MM.1S (cell line): ENCODE data around the gene SCN3B.
A peak's percentile ranks its signal among the peaks of the same experiment; 100 is the strongest.

ENCODE experiments used
- DNase-seq: peaks from one replicate; pipeline ENCODE4 v3.0.0-alpha.2; 2015
- H2AFZ ChIP-seq: fragments of 300-600 bp; sonication (generic); 2 replicates; pipeline ENCODE4 v1.6.0; 2016; ENCODE audit warnings: antibody characterized with exemption, low read length
- H3F3A ChIP-seq: fragments of 300-600 bp; sonication (generic); 2 replicates; pipeline ENCODE4 v1.6.1; 2016; ENCODE audit warnings: mild to moderate bottlenecking, antibody characterized with exemption, low read length, moderate library complexity, mixed read lengths; ENCODE audit not compliant: insufficient read depth
- H3K27ac ChIP-seq: fragments of 300-600 bp; sonication (generic); 2 replicates; pipeline ENCODE4 v1.5.1; 2016; ENCODE audit warnings: mild to moderate bottlenecking, low read length
- H3K27me3 ChIP-seq: fragments of 300-600 bp; sonication (generic); replicated peaks from 2 replicates; pipeline ENCODE4 v1.6.0; 2016; ENCODE audit warnings: low read length; ENCODE audit not compliant: insufficient read depth
- H3K36me3 ChIP-seq: fragments of 300-600 bp; sonication (generic); replicated peaks from 2 replicates; pipeline ENCODE4 v1.6.1; 2016; ENCODE audit warnings: mild to moderate bottlenecking, low read length, mixed read lengths; ENCODE audit not compliant: insufficient read depth
- H3K4me1 ChIP-seq: fragments of 300-600 bp; sonication (generic); 2 replicates; pipeline ENCODE4 v1.6.1; 2016; ENCODE audit warnings: low read length, mixed read lengths
- H3K4me2 ChIP-seq: fragments of 300-600 bp; sonication (generic); 2 replicates; pipeline ENCODE4 v1.6.0; 2016; ENCODE audit warnings: low read depth, low read length
- H3K4me3 ChIP-seq: fragments of 300-600 bp; sonication (generic); 2 replicates; pipeline ENCODE4 v1.5.1; 2016; ENCODE audit warnings: low read length, mixed read lengths
- H3K79me2 ChIP-seq: fragments of 300-600 bp; sonication (generic); 2 replicates; pipeline ENCODE4 v1.6.1; 2016; ENCODE audit warnings: mixed run types, low read length, mixed read lengths
- H3K9ac ChIP-seq: fragments of 300-600 bp; sonication (generic); 2 replicates; pipeline ENCODE4 v1.6.1; 2016; ENCODE audit warnings: low read length, mixed read lengths
- H3K9me2 ChIP-seq: fragments of 300-600 bp; sonication (generic); replicated peaks from 2 replicates; pipeline ENCODE4 v1.6.1; 2016; ENCODE audit warnings: mild to moderate bottlenecking, low read length, mixed read lengths; ENCODE audit not compliant: insufficient read depth
- H3K9me3 ChIP-seq: fragments of 300-600 bp; sonication (generic); replicated peaks from 2 replicates; pipeline ENCODE4 v1.6.1; 2016; ENCODE audit warnings: mild to moderate bottlenecking, low read length, mixed read lengths; ENCODE audit not compliant: insufficient read depth
- H4K20me1 ChIP-seq: fragments of 300-600 bp; sonication (generic); 2 replicates; pipeline ENCODE4 v1.6.1; 2016; ENCODE audit warnings: mild to moderate bottlenecking, low read length, moderate library complexity, mixed read lengths; ENCODE audit not compliant: insufficient read depth
- EZH2 ChIP-seq: fragments of 300-600 bp; sonication (generic); optimal IDR thresholded peaks from 2 replicates; pipeline ENCODE3; 2017; ENCODE audit warnings: low read depth, mild to moderate bottlenecking, antibody characterized with exemption, low read length, mixed read lengths
- EZH2phosphoT487 ChIP-seq: fragments of 300-600 bp; sonication (generic); IDR thresholded peaks from 2 replicates; pipeline ENCODE4 v1.6.1; 2018; ENCODE audit warnings: antibody characterized with exemption, low read length
- TF ChIP-seq, protein P1 (sequence below): fragments of 300-600 bp; sonication (generic); IDR thresholded peaks from 2 replicates; pipeline ENCODE4 v1.5.1; 2016; ENCODE audit warnings: antibody characterized with exemption, low read length, mixed read lengths

SCN3B gene

DNA sequence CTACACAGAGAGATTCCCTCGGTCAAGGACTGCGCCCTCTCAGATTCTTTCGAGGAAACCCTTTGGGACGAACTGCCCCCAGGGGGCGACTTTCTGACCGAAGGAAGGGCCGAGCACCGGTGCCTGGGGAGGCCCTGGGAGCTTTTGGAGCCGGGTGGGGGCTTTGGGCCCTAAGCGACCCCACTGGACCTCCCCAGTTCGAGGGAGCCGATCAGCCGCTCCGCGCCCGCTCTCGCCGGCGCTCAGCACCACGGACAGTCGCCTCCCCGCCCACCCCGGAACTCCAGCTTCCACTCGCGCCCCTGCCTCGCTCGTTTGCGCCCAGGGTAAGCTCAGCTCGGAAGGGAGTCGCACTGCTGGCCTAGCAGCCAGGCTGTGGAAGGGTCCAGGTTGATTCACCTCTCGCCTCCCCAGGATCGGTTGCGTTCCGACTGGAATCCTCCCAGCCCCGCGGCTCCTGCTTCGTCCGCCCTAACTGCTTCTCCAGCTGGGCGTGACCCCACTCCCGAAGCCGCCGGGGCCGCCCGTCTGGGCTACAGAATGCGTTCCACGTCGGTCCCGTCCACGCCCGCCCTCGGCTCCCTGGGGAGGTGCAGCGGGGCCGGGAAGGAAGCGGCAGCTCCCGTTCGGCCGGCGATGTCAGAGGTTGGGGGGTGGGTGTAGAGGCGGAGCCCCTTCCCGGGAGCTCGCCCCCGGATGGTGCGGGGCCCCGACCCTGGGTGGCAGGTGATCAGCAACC, 428 bp downstream of the SCN3B start:
- Histone ChIP-seq H4K20me1 (no peaks in the 10 kb centered on the region), H3K27ac (no peak overlapping the region), H3K4me1 (no peaks in the 10 kb centered on the region), H3K4me3 (peak overlapping the region; percentile 72), H3F3A (no peaks in the 10 kb centered on the region), H3K9ac (no peak overlapping the region), H3K9me2 (no peaks in the 10 kb centered on the region), H2AFZ (peak overlapping the region; percentile 79), H3K4me2 (peak overlapping the region; percentile 90), H3K79me2 (no peaks in the 10 kb centered on the region), H3K9me3 (no peaks in the 10 kb centered on the region), H3K36me3 (no peaks in the 10 kb centered on the region), H3K27me3 (peaks cover 17% of the 10 kb centered on the region; the same call in 1 of the 2 replicates)
- TF ChIP-seq EZH2phosphoT487 (no peak), EZH2 (no peak)
- TF ChIP-seq, protein P1, sequence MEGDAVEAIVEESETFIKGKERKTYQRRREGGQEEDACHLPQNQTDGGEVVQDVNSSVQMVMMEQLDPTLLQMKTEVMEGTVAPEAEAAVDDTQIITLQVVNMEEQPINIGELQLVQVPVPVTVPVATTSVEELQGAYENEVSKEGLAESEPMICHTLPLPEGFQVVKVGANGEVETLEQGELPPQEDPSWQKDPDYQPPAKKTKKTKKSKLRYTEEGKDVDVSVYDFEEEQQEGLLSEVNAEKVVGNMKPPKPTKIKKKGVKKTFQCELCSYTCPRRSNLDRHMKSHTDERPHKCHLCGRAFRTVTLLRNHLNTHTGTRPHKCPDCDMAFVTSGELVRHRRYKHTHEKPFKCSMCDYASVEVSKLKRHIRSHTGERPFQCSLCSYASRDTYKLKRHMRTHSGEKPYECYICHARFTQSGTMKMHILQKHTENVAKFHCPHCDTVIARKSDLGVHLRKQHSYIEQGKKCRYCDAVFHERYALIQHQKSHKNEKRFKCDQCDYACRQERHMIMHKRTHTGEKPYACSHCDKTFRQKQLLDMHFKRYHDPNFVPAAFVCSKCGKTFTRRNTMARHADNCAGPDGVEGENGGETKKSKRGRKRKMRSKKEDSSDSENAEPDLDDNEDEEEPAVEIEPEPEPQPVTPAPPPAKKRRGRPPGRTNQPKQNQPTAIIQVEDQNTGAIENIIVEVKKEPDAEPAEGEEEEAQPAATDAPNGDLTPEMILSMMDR, result peak; percentile 17; the same call in 1 of the 2 replicates
- peak; percentile 31 for DNase-seq

DNA sequence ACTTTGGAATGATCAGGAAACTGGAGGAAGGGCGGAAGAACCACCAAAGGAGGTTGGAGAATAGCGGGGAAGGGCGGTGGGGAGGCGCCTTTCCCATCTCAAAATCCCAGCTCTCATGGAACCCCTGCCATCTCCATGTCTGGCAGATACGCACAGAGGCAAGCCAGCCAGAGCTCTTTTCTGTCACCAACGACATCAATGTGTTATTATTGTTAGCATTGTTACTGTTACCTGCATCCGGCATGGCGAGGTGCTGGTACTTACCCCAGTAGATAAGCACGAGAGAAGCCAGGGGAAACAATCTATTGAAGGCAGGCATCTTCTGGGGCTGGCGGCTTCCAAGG, 969 bp downstream of the SCN3B start:
- no peak overlapping the region for H3K27ac ChIP-seq

DNA sequence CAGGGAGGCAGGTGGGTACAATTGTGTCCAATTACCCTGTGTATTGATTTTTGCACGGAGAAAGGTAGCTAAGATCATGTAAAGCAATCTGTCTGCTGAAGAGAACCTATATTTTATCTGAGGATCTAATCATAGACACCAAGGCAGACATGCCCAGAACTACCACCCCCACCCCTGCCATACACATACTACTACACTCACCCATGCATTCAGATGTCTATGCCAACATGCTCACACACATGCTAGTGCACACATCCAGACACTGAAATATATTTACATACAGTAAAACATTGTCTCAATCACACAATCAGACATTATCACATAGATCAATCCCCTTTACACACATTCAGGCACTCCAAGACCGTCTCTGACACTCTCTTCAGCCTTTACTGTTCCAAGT, 1.8 kb downstream of the SCN3B start:
- peaks cover 17% of the 10 kb centered on the region; the same call in 1 of the 2 replicates for H3K27me3 ChIP-seq
- TF ChIP-seq, protein P1, result no peak
- no peak for TF ChIP-seq EZH2phosphoT487
- no peak for TF ChIP-seq EZH2
- H3K36me3 ChIP-seq, result no peaks in the 10 kb centered on the region
- H3K9ac ChIP-seq, result no peak overlapping the region
- H2AFZ ChIP-seq, result no peak overlapping the region
- H3K9me2 ChIP-seq, result no peaks in the 10 kb centered on the region
- H3K4me3 ChIP-seq, result no peak overlapping the region
- H3K4me2 ChIP-seq, result no peak overlapping the region
- no peaks in the 10 kb centered on the region for H3F3A ChIP-seq
- H3K4me1 ChIP-seq, result no peaks in the 10 kb centered on the region
- no peak overlapping the region for H3K27ac ChIP-seq
- no peak for DNase-seq
- H3K79me2 ChIP-seq, result no peaks in the 10 kb centered on the region
- no peaks in the 10 kb centered on the region for H3K9me3 ChIP-seq
- H4K20me1 ChIP-seq, result no peaks in the 10 kb centered on the region

More for the DNA sequence above, 969 bp downstream of the SCN3B start:
- no peak for TF ChIP-seq EZH2
- TF ChIP-seq EZH2phosphoT487, result no peak
- TF ChIP-seq, protein P1, result no peak
- Histone ChIP-seq H3K9ac (no peak overlapping the region), H3F3A (no peaks in the 10 kb centered on the region), H3K27me3 (peaks cover 17% of the 10 kb centered on the region; the same call in 1 of the 2 replicates), H3K79me2 (no peaks in the 10 kb centered on the region), H2AFZ (no peak overlapping the region), H3K9me3 (no peaks in the 10 kb centered on the region), H4K20me1 (no peaks in the 10 kb centered on the region), H3K9me2 (no peaks in the 10 kb centered on the region), H3K4me2 (peak overlapping the region; percentile 90), H3K36me3 (no peaks in the 10 kb centered on the region), H3K4me1 (no peaks in the 10 kb centered on the region), H3K4me3 (peak overlapping the region; percentile 72; the same call in 1 of the 2 replicates)
- DNase-seq, result no peak
